Fibroblast of skin of back (primary cell): ENCODE measurements around the gene RHOG.
"Not testable (repeated sequence)": the region's sequence is repeated elsewhere in the genome, so short reads cannot be mapped to it uniquely, and the experiment has no call there.

ENCODE experiments used
- DNase-seq: peaks from one replicate; pipeline ENCODE4 v3.0.0-alpha.2; 2013

The RHOG gene

GRCh38 chr11:3833449-3833848, 7.3 kb downstream of the RHOG start:
- no peak for DNase-seq

DNA sequence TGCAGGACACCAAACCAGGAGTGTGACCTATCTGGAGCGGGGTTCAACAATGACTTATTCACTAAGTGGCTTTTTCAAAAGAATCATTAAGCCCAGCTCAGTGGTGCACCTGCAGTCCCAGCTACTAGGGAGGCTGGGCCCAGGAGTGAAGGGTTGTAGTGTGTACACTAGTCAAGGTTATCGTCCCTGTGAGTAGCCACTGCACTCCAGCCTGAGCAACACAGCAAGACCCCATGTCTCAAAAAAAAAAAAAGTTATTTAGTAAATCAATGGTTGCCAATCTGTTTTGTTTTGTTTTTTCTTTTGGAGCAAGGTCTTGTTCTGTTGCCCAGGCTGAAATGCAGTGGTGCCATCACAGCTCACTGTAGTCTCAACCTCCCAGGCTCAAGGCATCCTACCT, 7.9 kb downstream of the RHOG start:
- DNase-seq: no peak

- no peak for DNase-seq
Measured at GRCh38 chr11:3831378-3832239, 9.2 kb downstream of the RHOG start.

DNA sequence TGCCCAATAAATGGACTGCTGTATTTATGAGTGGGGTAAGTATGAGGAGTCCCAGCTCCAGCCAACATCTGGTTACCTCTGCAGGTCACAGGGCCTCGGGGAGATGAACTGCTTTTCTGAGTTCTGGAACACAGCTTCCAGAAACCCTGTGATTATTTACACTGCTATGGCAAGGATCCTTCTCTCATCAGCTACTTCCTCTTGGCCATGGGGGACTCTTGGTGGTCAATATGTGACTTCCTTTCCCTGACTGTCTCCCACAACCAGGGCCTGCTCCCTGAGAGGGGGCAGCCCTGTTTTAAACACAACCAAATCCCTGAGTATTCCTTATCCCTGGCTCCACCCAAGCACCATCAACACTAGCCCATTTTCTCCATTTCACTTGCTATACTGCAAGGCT, 10.0 kb downstream of the RHOG start:
- no peak for DNase-seq

- DNase-seq: no peak
Measured at GRCh38 chr11:3830088-3830487, 10.7 kb downstream of the RHOG start.

- no peak for DNase-seq
Measured at GRCh38 chr11:3827434-3828186, 13.1 kb downstream of the RHOG start.

DNA sequence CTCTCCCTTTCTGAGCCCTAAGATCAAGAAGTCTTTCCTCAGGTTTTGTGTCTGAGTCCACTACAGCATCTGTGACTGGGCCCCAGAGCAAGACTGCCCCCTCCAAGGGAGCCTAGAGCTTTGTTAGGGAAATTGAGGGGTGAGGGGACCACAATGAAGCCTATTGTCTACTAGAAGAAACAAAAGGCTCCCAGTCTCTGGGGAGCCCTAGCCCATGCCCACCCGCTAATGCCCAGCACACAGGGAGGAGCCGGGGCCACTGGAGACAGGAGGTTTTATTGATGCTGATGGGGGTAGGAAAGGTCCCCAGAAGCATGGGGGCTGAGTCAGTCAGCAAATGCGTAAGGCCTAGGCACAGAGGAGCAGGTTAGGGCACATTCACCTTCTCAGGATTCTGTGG, 14.0 kb downstream of the RHOG start:
- no peak for DNase-seq

- DNase-seq: no peak
Measured at GRCh38 chr11:3825473-3826154, 15.1 kb downstream of the RHOG start.

- peak; percentile 54 for DNase-seq
Measured at GRCh38 chr11:3824714-3825472, 15.9 kb downstream of the RHOG start.

DNA sequence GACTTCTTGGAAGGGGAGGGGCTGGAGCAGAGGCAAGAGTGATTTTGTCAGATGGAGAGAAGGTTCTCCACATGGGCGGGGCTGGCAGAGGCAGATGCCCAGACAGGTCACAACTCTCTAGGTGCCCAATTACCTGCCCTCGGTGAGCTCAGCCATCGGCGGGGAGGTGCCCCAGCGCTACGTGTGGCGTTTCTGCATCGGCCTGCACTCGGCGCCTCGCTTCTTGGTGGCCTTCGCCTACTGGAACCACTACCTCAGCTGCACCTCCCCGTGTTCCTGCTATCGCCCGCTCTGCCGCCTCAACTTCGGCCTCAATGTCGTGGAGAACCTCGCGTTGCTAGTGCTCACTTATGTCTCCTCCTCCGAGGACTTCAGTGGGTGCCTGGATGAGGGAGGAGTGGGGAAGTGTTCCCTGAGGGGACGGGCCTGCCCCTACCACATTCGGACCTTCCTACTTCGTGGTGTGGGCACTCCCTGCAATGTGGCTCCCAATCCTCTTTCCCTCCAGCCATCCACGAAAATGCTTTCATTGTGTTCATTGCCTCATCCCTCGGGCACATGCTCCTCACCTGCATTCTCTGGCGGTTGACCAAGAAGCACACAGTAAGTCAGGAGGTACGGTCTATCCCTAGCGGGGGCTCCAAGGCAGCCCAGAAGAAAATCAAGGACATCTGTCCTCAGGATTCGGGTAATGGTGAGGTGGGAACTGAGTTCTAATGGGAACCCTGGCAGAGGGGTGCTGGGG, 16.8 kb downstream of the RHOG start:
- DNase-seq: no peak

- peak; percentile 72 for DNase-seq
Measured at GRCh38 chr11:3823303-3823702, 17.5 kb downstream of the RHOG start.

DNA sequence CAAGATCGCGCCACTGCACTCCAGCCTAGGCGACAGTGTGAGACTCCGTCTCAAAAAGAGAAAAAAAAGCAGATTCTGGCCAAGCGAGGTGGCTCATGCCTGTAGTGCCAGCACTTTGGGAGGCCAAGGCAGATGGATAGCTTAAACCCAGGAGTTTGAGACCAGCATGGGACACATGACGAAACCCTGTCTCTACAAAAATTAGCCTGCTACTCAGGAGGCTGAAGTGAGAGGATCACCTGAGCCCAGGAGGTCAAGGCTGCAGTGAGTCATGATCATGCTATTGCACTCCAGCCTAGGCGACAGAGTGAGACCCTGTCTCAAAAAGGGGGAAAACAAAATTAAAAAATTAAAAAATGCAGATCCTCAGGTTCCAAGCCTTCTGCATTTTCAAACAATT, 18.4 kb downstream of the RHOG start:
- DNase-seq: no peak

DNA sequence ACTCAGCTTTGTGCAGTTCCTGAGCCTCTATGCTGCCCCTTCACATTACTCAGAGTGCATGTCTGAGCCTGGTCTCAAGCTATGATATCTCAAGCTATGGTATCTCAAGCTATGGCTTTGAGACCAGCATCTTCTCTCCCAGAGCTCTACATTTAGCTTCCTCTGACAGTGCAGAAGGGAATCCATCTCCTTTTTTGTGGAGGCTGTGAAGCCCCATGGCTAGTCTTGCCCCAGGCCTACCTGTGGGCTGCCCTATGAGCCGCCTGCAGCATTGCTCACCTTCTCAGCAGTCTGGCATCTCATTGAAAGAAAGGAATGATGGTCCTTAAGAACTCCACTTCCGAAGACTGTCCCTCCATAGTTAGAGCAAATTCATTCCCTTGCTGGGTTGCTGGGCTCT, 19.8 kb downstream of the RHOG start:
- DNase-seq: no peak

DNA sequence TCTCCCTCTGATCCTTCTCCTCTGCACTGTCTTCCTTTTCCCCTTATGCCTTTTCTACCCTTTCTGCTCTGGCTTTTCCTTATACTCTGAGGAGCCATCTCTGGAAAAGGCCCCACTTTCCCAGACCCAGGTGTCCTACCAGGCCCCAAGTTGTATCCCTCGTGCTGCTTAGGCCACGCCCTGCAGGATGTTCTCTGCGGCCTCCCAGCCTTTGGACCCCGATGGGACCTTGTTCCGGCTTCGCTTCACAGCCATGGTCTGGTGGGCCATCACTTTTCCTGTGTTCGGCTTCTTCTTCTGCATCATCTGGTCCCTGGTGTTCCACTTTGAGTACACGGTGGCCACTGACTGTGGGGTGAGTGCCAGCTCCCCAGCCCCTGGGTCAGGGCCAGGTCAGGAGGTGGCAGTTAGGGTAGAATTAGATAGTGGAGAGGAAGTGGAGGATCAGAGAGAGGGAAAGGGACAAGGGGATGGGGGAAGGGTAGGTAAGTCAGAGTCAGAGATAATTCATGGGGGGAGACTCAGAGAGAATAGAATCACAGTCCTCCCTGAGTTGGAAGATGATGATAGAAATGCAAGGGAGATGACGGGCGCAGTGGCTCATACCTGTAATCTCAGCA, 23.5 kb downstream of the RHOG start:
- no peak for DNase-seq

DNA sequence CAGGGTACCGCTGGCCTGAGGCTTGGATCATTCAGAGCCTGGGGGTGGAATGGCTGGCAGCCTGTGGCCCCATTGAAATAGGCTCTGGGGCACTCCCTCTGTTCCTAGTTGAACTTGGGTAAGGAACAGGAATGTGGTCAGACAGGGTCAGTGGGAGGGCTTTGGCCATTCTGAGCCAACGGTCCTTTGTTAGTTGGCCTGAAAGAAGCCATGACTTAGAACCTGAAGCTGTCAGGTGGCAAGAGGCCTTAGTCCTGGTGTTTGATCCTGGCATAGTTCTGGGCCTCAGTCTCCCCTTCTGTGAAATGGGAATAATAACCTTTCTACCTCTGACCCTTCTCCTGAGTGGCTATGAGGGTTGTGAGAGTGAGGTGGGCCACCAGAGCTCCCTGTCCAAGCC, 24.1 kb downstream of the RHOG start:
- no peak for DNase-seq

- no peak for DNase-seq
Measured at GRCh38 chr11:3815845-3816244, 24.9 kb downstream of the RHOG start.

GRCh38 chr11:3814832-3815231, 25.9 kb downstream of the RHOG start:
- DNase-seq: not testable (repeated sequence)

DNA sequence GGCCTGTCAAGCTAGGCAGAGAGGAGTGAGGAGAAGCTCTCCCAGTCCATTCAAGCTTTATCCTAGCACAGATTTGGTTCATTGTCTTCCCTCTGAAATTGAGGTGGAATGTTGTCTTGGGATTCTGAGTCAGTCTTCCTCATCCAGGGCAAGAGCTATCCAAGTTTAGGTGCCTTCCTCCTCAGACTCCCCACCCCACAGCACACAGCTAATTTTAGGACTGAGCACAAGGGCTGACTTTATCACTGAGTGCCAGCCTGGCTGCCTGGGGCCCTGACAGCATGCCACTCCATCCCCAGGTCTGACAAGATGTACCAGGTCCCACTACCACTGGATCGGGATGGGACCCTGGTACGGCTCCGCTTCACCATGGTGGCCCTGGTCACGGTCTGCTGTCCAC, 29.8 kb downstream of the RHOG start:
- DNase-seq: no peak

DNA sequence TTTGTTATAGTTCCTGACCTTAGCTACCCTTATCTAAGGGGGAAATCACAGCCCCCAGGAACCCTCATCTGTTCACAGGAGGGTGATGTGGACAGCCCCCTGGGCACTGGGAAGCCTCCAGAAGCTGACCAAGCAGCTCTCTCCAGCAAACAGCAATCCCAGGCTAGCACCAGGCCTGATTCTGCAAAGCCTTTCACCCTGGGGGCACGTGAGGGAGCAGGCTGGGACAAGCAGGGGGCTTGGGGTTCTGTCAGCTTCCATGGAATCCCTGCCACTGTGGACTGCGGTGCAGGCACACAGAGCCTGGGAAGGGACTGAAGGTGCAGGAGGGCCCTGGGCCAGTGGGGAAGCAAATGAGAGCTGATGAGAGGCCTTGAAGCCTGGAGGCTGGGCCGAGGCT, 30.3 kb downstream of the RHOG start:
- no peak for DNase-seq

DNA sequence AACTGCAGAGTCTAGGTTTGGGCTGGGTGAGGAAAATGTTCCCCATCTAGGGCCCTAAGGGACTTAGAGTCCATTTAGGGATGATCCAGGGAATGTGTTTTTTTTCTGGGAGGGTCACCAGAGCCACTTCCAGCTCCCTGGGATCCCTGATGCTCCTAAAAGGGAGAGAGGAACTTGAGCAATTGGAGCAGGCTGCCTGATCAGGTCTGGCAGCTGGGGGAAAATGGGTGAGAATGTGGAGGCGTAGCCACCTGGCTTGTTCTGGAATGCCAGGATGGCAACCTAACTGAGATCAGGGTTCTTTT, 31.2 kb downstream of the RHOG start:
- DNase-seq: no peak

- peak; percentile 18 for DNase-seq
Measured at GRCh38 chr11:3808861-3809623, 31.7 kb downstream of the RHOG start.
